ENCODE results near the gene ATP9A.

GRCh38 chr20:51593584-51593983 is 174.6 kb downstream of the ATP9A start:
- TF ChIP-seq CTCF (IDR thresholded peaks at IDR 0.05; ENCODE audit: low read length) (no peak), EZH2 (IDR thresholded peaks at IDR 0.05; ENCODE audit: borderline replicate concordance, low read length) (no peak)
